ENCODE measurements around the gene OBSCN. TPM values are rescaled to one million over a fixed set of nuclear protein-coding genes. Genes with fewer than 3 reads are reported as not detected.
"Not testable (repeated sequence)": the region's sequence is repeated elsewhere in the genome, so short reads cannot be mapped to it uniquely, and the experiment has no call there.

The OBSCN gene
- total and polyA plus RNA-seq, 10 of the 15 experiments (the other 5 are each of a cell fraction or from before 2014, with no cell fraction given), result 0.01 to 0.36 (median 0.08) TPM; not detected in 2

GRCh38 chr1:228268881-228269265 lies 61.0 kb downstream of the OBSCN start:
- 34% methylated on average over 8 of the region's 8 CpGs for WGBS (ENCODE audit: insufficient coverage, insufficient replicate concordance, low lambda C conversion rate, missing lambda C conversion rate)
- ATAC-seq, result no peak
- no peaks in the 10 kb centered on the region for H3K36me3 ChIP-seq (ENCODE audit: control insufficient read depth in 2 of 2, insufficient read depth in 2 of 2, low read length in 1 of 2)
- no peak overlapping the region for H3K27ac ChIP-seq (ENCODE audit: control insufficient read depth, insufficient read depth)
- H4K20me1 ChIP-seq (ENCODE audit: control insufficient read depth, insufficient read depth), result no peaks in the 10 kb centered on the region
- H3K27me3 ChIP-seq (replicated peaks in 1 of 2; ENCODE audit: control insufficient read depth in 2 of 2, insufficient read depth in 2 of 2, low read length in 1 of 2), result no peaks in the 10 kb centered on the region; a peak in 1 of 4 replicates
- H3K9ac ChIP-seq (ENCODE audit: control insufficient read depth, insufficient read depth, low read length), result no peak overlapping the region
- no TSS peak for BruUV-seq (replicated peaks)
- H3K9me3 ChIP-seq (replicated peaks; ENCODE audit: control insufficient read depth, insufficient read depth, low read length), result no peaks in the 10 kb centered on the region
- intact Hi-C loops (cut with micrococcal nuclease; ENCODE audit: unreplicated experiment), result no loop called here
- H3K79me2 ChIP-seq (ENCODE audit: control insufficient read depth, insufficient read depth, low read length), result no peaks in the 10 kb centered on the region
- H3K4me3 ChIP-seq, result no peak overlapping the region
- no peak for DNase-seq (ENCODE audit: low read depth, low spot score)
- POLR2A ChIA-PET, result no interaction called here
- in situ Hi-C loops (cut with MboI), result no loop called here
- CTCF ChIA-PET, result no interaction called here
- H3K4me1 ChIP-seq (ENCODE audit: control insufficient read depth, insufficient read depth, low read length), result no peaks in the 10 kb centered on the region
- no peak overlapping the region for H2AFZ ChIP-seq (ENCODE audit: control insufficient read depth, low read depth, low read length)
- FAIRE-seq, result no peak
- SMC1A ChIA-PET (ENCODE audit: uncharacterized antibody, unreplicated experiment), result no interaction called here
- RAD21 ChIA-PET (ENCODE audit: unreplicated experiment), result no interaction called here
- TF ChIP-seq ZNF24 (IDR thresholded peaks at IDR 0.05), result no peak
- no peak for TF ChIP-seq SIX5 (IDR thresholded peaks at IDR 0.05; ENCODE audit: low read depth, low read length, severe bottlenecking)
- no peak for TF ChIP-seq CHD4 (IDR thresholded peaks at IDR 0.05)
- no peak for TF ChIP-seq EED (IDR thresholded peaks at IDR 0.05; ENCODE audit: low read depth)
- no peak for TF ChIP-seq EGR1 (IDR thresholded peaks at IDR 0.05; ENCODE audit: borderline replicate concordance in 1 of 2, low read depth in 2 of 2, low read length in 2 of 2)
- H3K4me2 ChIP-seq (ENCODE audit: control insufficient read depth, insufficient read depth), result no peak overlapping the region

- in situ Hi-C loops (cut with MboI); intact Hi-C loops (cut with micrococcal nuclease; ENCODE audit: unreplicated experiment); H3K9ac ChIP-seq (ENCODE audit: control insufficient read depth, insufficient read depth, low read length); H3K27me3 ChIP-seq (replicated peaks in 1 of 2; ENCODE audit: control insufficient read depth in 2 of 2, insufficient read depth in 2 of 2, low read length in 1 of 2); FAIRE-seq; POLR2A ChIA-PET; H3K4me1 ChIP-seq (ENCODE audit: control insufficient read depth, insufficient read depth, low read length); H3K4me2 ChIP-seq (ENCODE audit: control insufficient read depth, insufficient read depth); H3K27ac ChIP-seq (ENCODE audit: control insufficient read depth, insufficient read depth); H3K9me3 ChIP-seq (replicated peaks; ENCODE audit: control insufficient read depth, insufficient read depth, low read length); H3K4me3 ChIP-seq; H3K36me3 ChIP-seq (ENCODE audit: control insufficient read depth in 2 of 2, insufficient read depth in 2 of 2, low read length in 1 of 2); SMC1A ChIA-PET (ENCODE audit: uncharacterized antibody, unreplicated experiment); H3K79me2 ChIP-seq (ENCODE audit: control insufficient read depth, insufficient read depth, low read length); H2AFZ ChIP-seq (ENCODE audit: control insufficient read depth, low read depth, low read length); DNase-seq (ENCODE audit: low read depth, low spot score); RAD21 ChIA-PET (ENCODE audit: unreplicated experiment); CTCF ChIA-PET; BruUV-seq (replicated peaks); H4K20me1 ChIP-seq (ENCODE audit: control insufficient read depth, insufficient read depth): not testable (repeated sequence)
- 70% methylated on average over 13 of the region's 17 CpGs for WGBS (ENCODE audit: insufficient coverage, insufficient replicate concordance, low lambda C conversion rate, missing lambda C conversion rate)
- peak; percentile 52; the same call in 2 of the 3 replicates for ATAC-seq
Observed at GRCh38 chr1:228269431-228269830, 61.6 kb downstream of the OBSCN start.
